DOHH2 (cell line): Measurements from ENCODE around the gene NRXN3.

Source experiments
- CTCF ChIP-seq: fragments of 200-600 bp; sonication (generic); IDR thresholded peaks from one replicate; pipeline ENCODE4 v1.5.1; 2014; ENCODE audit warnings: antibody characterized with exemption, mild to moderate bottlenecking, low read depth, low read length; ENCODE audit not compliant: poor library complexity, severe bottlenecking
- EZH2phosphoT487 ChIP-seq: fragments of 200-600 bp; sonication (generic); IDR thresholded peaks from 2 replicates; pipeline ENCODE4 v1.6.1; 2017; ENCODE audit warnings: borderline replicate concordance, mild to moderate bottlenecking, antibody characterized with exemption, low read length, moderate library complexity, mixed read lengths

GRCh38 chr14:78302841-78303240, 132.7 kb downstream of the NRXN3 start:
- TF ChIP-seq CTCF, result no peak
- no peak for TF ChIP-seq EZH2phosphoT487
